Transverse colon (tissue), 3 donors: ENCODE measurements around the gene ALK.

Experiments
- POLR2A ChIP-seq: fragments of 450-650 bp; IDR thresholded peaks from one replicate; pipeline ENCODE4 v1.6.1; 2016; ENCODE audit warnings: antibody characterized with exemption, mild to moderate bottlenecking, moderate library complexity
- TF ChIP-seq, protein P1 (sequence below), 5 experiments: fragments of 200-600 bp in 3 of 5; fragments of 450-650 bp in 2 of 5; sonication (generic) in 3 of 5; IDR thresholded peaks; 1 replicate in 2 of 5; 2 replicates in 3 of 5; pipeline ENCODE4 v1.5.1; 2016 to 2017; ENCODE audit warnings: antibody characterized with exemption in 5 of 5, inconsistent platforms in 3 of 5, mild to moderate bottlenecking in 2 of 5, moderate library complexity in 1 of 5

DNA sequence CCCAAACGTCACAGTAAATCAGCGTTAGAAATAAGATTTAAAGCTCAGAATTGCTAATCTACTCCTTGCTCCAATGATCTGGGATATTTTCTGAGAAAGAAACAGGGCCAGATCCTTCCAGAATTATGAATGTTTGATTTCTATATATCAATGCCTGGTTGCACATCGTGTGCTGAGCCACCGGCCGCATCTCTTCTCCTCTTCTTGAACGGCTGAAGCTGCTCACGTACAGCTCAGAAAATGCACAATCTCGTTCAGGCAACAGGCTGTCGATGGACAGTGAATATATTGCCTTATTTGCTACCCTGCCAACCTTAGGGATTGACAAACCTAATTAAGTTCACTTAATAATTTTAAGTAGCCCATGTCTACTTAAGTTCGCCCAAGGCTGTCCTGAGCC lies 636.7 kb downstream of the ALK start:
- TF ChIP-seq, protein P1, sequence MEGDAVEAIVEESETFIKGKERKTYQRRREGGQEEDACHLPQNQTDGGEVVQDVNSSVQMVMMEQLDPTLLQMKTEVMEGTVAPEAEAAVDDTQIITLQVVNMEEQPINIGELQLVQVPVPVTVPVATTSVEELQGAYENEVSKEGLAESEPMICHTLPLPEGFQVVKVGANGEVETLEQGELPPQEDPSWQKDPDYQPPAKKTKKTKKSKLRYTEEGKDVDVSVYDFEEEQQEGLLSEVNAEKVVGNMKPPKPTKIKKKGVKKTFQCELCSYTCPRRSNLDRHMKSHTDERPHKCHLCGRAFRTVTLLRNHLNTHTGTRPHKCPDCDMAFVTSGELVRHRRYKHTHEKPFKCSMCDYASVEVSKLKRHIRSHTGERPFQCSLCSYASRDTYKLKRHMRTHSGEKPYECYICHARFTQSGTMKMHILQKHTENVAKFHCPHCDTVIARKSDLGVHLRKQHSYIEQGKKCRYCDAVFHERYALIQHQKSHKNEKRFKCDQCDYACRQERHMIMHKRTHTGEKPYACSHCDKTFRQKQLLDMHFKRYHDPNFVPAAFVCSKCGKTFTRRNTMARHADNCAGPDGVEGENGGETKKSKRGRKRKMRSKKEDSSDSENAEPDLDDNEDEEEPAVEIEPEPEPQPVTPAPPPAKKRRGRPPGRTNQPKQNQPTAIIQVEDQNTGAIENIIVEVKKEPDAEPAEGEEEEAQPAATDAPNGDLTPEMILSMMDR (IDR thresholded peaks at IDR 0.05) = no peak
- TF ChIP-seq POLR2A = no peak
